HCEC 1CT (cell line): ENCODE results near the gene LGALS9.
"Not testable (repeated sequence)": the region's sequence is repeated elsewhere in the genome, so short reads cannot be mapped to it uniquely, and the experiment has no call there.

Source experiments
- DNase-seq: peaks from one replicate; pipeline ENCODE4 v3.0.0-alpha.2; 2017

The LGALS9 gene

GRCh38 chr17:27631897-27632725 lies 1.1 kb downstream of the LGALS9 start:
- DNase-seq, result no peak

- DNase-seq, result not testable (repeated sequence)
These were observed 1.8 kb downstream of the LGALS9 start for GRCh38 chr17:27632766-27633165.

GRCh38 chr17:27633312-27634025 lies 2.5 kb downstream of the LGALS9 start:
- no peak for DNase-seq

- no peak for DNase-seq
These were observed 3.0 kb downstream of the LGALS9 start for GRCh38 chr17:27634026-27634335.

GRCh38 chr17:27634776-27635175 lies 3.8 kb downstream of the LGALS9 start:
- no peak for DNase-seq

GRCh38 chr17:27635275-27635823 lies 4.4 kb downstream of the LGALS9 start:
- no peak for DNase-seq

- not testable (repeated sequence) for DNase-seq
These were observed 5.1 kb downstream of the LGALS9 start for GRCh38 chr17:27636005-27636520.

- DNase-seq, result not testable (repeated sequence)
These were observed 6.8 kb downstream of the LGALS9 start for GRCh38 chr17:27637818-27638217.

GRCh38 chr17:27638415-27638914 lies 7.5 kb downstream of the LGALS9 start:
- DNase-seq, result not testable (repeated sequence)

- no peak for DNase-seq
These were observed 9.8 kb downstream of the LGALS9 start for GRCh38 chr17:27640790-27641189.

- no peak for DNase-seq
These were observed 13.6 kb downstream of the LGALS9 start for GRCh38 chr17:27644586-27644985.

GRCh38 chr17:27645621-27646020 lies 14.6 kb downstream of the LGALS9 start:
- not testable (repeated sequence) for DNase-seq

GRCh38 chr17:27646232-27646631 lies 15.2 kb downstream of the LGALS9 start:
- DNase-seq, result no peak

- no peak for DNase-seq
These were observed 16.8 kb downstream of the LGALS9 start for GRCh38 chr17:27647765-27648164.

- not testable (repeated sequence) for DNase-seq
These were observed 18.2 kb downstream of the LGALS9 start for GRCh38 chr17:27649111-27649571.

GRCh38 chr17:27649929-27650328 lies 18.9 kb downstream of the LGALS9 start:
- DNase-seq, result no peak

GRCh38 chr17:27650836-27651235 lies 19.8 kb downstream of the LGALS9 start:
- no peak for DNase-seq

GRCh38 chr17:27651411-27652345 lies 20.7 kb downstream of the LGALS9 start:
- no peak for DNase-seq

- not testable (repeated sequence) for DNase-seq
These were observed 22.5 kb downstream of the LGALS9 start for GRCh38 chr17:27653449-27653971.

GRCh38 chr17:27654136-27654535 lies 23.1 kb downstream of the LGALS9 start:
- DNase-seq, result no peak

- peak; percentile 40 for DNase-seq
These were observed 23.9 kb downstream of the LGALS9 start for GRCh38 chr17:27654654-27655524.
